ENCODE measurements around the gene DCTN3. TPM values are rescaled to one million over a fixed set of nuclear protein-coding genes. Genes with fewer than 3 reads are reported as not detected.
"Not testable (repeated sequence)": the region's sequence is repeated elsewhere in the genome, so short reads cannot be mapped to it uniquely, and the experiment has no call there.

DCTN3 gene
- total RNA-seq, 2 experiments from 2014 or later = 81.5 to 84.4 TPM

- H3K27ac ChIP-seq (ENCODE audit: low read depth in 1 of 2, low read length in 2 of 2) = no peak overlapping the region
- no peaks in the 10 kb centered on the region for H3K9me3 ChIP-seq (ENCODE audit: control insufficient read depth in 1 of 2, insufficient read depth in 1 of 2, low read length in 2 of 2)
- POLR2A ChIA-PET = interaction anchor here (1.4 to 4.4 kb wide), 4 partner anchors 8 to 25 kb away, joined by 6 to 84 read pairs (median 13); partner anchors contain the start of genes DCTN3 and SIGMAR1
- H3K4me1 ChIP-seq (ENCODE audit: insufficient read depth, low read length) = peaks cover 35% of the 10 kb centered on the region
- H3K27ac Mint-ChIP-seq = no peak overlapping the region
- peaks cover 22% of the 10 kb centered on the region for H3K36me3 ChIP-seq (ENCODE audit: insufficient read depth, low read length)
- H3K4me3 ChIP-seq (ENCODE audit: low read length) = no peak overlapping the region
- intact Hi-C loops (cut with DNase I, micrococcal nuclease) = loop anchor here in 1 of 2 experiments (5.0 kb wide), 1 partner anchor 33 kb away; the partner anchor contains the start of gene RPP25L
- peak overlapping the region; percentile 48 for H3K4me3 Mint-ChIP-seq
- peaks cover 34% of the 10 kb centered on the region for H3K4me1 Mint-ChIP-seq (ENCODE audit: low read depth)
- no peak for TF ChIP-seq CTCF (IDR thresholded peaks at IDR 0.05)
- DNase-seq (no peak), ATAC-seq (ENCODE audit: poor library complexity) (no peak)
- CTCF ChIA-PET = interaction anchor here (0.5 to 5.9 kb wide), 4 partner anchors 9 to 56 kb away, joined by 3 to 37 read pairs (median 4); no protein-coding TSS in a partner anchor
- H3K9me3 Mint-ChIP-seq = no peaks in the 10 kb centered on the region
- no peaks in the 10 kb centered on the region for H3K27me3 ChIP-seq (ENCODE audit: control insufficient read depth in 1 of 2, insufficient read depth in 2 of 2, low read length in 2 of 2)
- H3K36me3 Mint-ChIP-seq (ENCODE audit: low read depth) = peaks cover 37% of the 10 kb centered on the region
- no peaks in the 10 kb centered on the region for H3K27me3 Mint-ChIP-seq
Observed at GRCh38 chr9:34644766-34645314, 24.5 kb upstream of the DCTN3 start.

DNA sequence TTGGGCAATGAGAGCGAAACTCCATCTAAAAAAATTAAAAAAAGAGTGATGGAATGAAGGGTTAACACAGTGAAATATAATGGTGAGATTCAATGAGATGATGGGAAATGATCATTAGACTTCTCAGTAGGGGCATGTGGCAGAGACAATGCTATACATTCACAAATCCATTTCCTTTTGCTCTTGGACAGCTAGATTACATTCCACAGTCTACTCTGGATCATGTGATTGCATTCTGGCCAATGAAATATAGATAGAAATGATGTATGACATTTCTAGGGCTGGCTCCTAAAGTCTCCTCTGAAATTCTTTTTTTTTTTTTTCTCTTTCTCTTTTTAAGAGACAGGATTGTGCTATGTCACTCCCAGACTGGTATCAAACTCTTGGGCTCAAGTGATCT, 22.4 kb upstream of the DCTN3 start:
- H3K9me3 Mint-ChIP-seq = no peaks in the 10 kb centered on the region
- DNase-seq (no peak), ATAC-seq (ENCODE audit: poor library complexity) (no peak)
- Histone ChIP-seq H3K27me3 (ENCODE audit: control insufficient read depth in 1 of 2, insufficient read depth in 2 of 2, low read length in 2 of 2) (no peaks in the 10 kb centered on the region), H3K4me3 (ENCODE audit: low read length) (no peak overlapping the region), H3K36me3 (ENCODE audit: insufficient read depth, low read length) (peaks cover under 1% of the 10 kb centered on the region), H3K9me3 (ENCODE audit: control insufficient read depth in 1 of 2, insufficient read depth in 1 of 2, low read length in 2 of 2) (no peaks in the 10 kb centered on the region), H3K4me1 (ENCODE audit: insufficient read depth, low read length) (peaks cover 27% of the 10 kb centered on the region), H3K27ac (ENCODE audit: low read depth in 1 of 2, low read length in 2 of 2) (no peak overlapping the region)
- ChIA-PET CTCF (interaction anchor here (0.8 to 2.1 kb wide), 2 partner anchors 9 to 32 kb away, joined by 3 to 7 read pairs; no protein-coding TSS in a partner anchor), POLR2A (interaction anchor here (0.8 kb wide), 1 partner anchor 30 kb away, joined by 3 read pairs; no protein-coding TSS in a partner anchor)
- intact Hi-C loops (cut with DNase I, micrococcal nuclease) = no loop called here
- H3K4me3 Mint-ChIP-seq = peak overlapping the region; percentile 42
- peaks cover 32% of the 10 kb centered on the region for H3K4me1 Mint-ChIP-seq (ENCODE audit: low read depth)
- peaks cover 15% of the 10 kb centered on the region for H3K36me3 Mint-ChIP-seq (ENCODE audit: low read depth)
- no peak for TF ChIP-seq CTCF (IDR thresholded peaks at IDR 0.05)
- H3K27me3 Mint-ChIP-seq = no peaks in the 10 kb centered on the region
- no peak overlapping the region for H3K27ac Mint-ChIP-seq

DNA sequence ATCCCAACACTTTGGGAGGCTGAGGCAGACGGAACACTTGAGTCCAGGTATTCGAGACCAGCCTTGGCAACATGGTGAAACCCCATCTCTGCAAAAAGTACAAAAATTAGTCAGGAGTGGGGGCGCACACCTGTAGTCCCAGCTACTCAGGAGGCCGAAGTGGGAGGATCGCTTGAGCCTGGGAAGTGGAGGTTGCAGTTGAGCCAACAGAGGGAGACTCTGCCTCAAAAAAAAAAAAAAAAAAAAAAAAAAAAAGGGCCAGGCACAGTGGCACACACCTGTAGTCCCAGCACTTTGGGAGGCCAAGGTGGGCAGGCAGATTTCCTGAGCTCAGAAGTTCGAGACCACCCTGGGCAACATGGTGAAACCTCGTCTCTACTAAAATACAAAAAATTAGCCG, 19.0 kb upstream of the DCTN3 start:
- peaks cover 14% of the 10 kb centered on the region for H3K36me3 Mint-ChIP-seq (ENCODE audit: low read depth)
- not testable (repeated sequence) for H3K27me3 Mint-ChIP-seq; DNase-seq; H3K4me3 ChIP-seq (ENCODE audit: low read length); ATAC-seq (ENCODE audit: poor library complexity); H3K9me3 Mint-ChIP-seq; H3K27me3 ChIP-seq (ENCODE audit: control insufficient read depth in 1 of 2, insufficient read depth in 2 of 2, low read length in 2 of 2); H3K27ac Mint-ChIP-seq; H3K9me3 ChIP-seq (ENCODE audit: control insufficient read depth in 1 of 2, insufficient read depth in 1 of 2, low read length in 2 of 2); H3K4me3 Mint-ChIP-seq; H3K27ac ChIP-seq (ENCODE audit: low read depth in 1 of 2, low read length in 2 of 2)
- H3K4me1 Mint-ChIP-seq (ENCODE audit: low read depth) = peaks cover 34% of the 10 kb centered on the region
- POLR2A ChIA-PET = interaction anchor here (3.5 to 5.0 kb wide), 2 partner anchors 19 to 24 kb away, joined by 46 to 54 read pairs; partner anchors contain the start of genes CCL27 and DCTN3
- intact Hi-C loops (cut with DNase I, micrococcal nuclease) = loop anchor here (2.0 to 10.0 kb wide), 4 partner anchors 23 to 585 kb away; partner anchors contain the start of genes CCL27 (in 1 of the 2), FANCG (in 1 of the 2) and VCP (in 1 of the 2)
- peaks cover 34% of the 10 kb centered on the region for H3K4me1 ChIP-seq (ENCODE audit: insufficient read depth, low read length)
- peaks cover 14% of the 10 kb centered on the region for H3K36me3 ChIP-seq (ENCODE audit: insufficient read depth, low read length)
- CTCF ChIA-PET = interaction anchor here (0.8 to 1.1 kb wide), 2 partner anchors 12 to 27 kb away, joined by 5 to 7 read pairs; no protein-coding TSS in a partner anchor

Data from CD4-positive, alpha-beta T cell (primary cell).